ENCODE measurements around the gene YAE1. TPM values are rescaled to one million over a fixed set of nuclear protein-coding genes. Genes with fewer than 3 reads are reported as not detected.

Gene YAE1
- polyA plus RNA-seq, 1 of the 3 experiments (the other 2 are of a cell fraction): 30.7 TPM

DNA sequence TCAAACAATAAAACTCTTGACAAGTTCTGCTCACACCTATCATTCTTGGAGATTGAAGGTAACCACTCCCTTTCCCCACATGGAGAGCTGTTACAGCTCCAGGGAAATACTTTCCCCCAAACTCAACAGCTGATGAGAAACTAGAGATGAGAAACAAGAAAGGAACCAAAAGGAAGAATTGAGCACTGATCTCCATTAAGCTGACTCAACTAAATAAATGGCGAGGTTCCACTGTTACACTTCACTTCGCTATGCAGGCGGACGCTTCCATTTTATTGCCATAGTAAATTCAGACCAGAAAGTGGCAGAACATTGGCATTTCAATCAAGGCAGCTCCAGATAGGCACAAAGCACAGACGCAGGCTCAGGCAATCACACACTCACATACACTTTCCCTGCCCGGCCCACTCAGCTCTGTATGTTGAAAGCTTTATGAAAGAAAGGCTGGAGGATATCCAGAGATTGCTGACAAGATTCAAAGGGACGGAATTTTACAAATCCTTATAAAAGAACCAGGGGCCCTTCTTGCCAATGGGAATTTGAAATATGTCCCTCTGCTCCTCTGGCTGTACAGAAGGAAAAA, 11.5 kb upstream of the YAE1 start:
- no peaks in the 10 kb centered on the region for H3K9me2 ChIP-seq
- no peak overlapping the region for H3K4me2 ChIP-seq
- WGBS (ENCODE audit: low lambda C conversion rate): 69% methylated on average over 7 of the region's 7 CpGs
- no peak for DNase-seq
- H3K36me3 ChIP-seq (replicated peaks in 1 of 2; ENCODE audit: control insufficient read depth in 1 of 2, insufficient read depth in 2 of 2, low read length in 1 of 2): no peaks in the 10 kb centered on the region
- H3F3A ChIP-seq (replicated peaks; ENCODE audit: insufficient read depth): no peaks in the 10 kb centered on the region
- no peaks in the 10 kb centered on the region; the same call in 1 of the 2 replicates for H3K27me3 ChIP-seq (ENCODE audit: insufficient read depth)
- H3K9me3 ChIP-seq: no peaks in the 10 kb centered on the region
- no peaks in the 10 kb centered on the region for H3K79me2 ChIP-seq (ENCODE audit: insufficient read depth)
- no peak overlapping the region for H3K27ac ChIP-seq (ENCODE audit: low read depth in 2 of 2, low read length in 1 of 2)
- CTCF ChIA-PET: interaction anchor here (0.7 to 1.7 kb wide), 5 partner anchors 9 to 192 kb away, joined by 3 to 6 read pairs (median 3); no protein-coding TSS in a partner anchor
- H3K4me1 ChIP-seq (ENCODE audit: control insufficient read depth in 1 of 2, insufficient read depth in 2 of 2, low read depth in 1 of 2, low read length in 1 of 2): no peaks in the 10 kb centered on the region
- POLR2A ChIA-PET: no interaction called here
- TF ChIP-seq, protein P1, sequence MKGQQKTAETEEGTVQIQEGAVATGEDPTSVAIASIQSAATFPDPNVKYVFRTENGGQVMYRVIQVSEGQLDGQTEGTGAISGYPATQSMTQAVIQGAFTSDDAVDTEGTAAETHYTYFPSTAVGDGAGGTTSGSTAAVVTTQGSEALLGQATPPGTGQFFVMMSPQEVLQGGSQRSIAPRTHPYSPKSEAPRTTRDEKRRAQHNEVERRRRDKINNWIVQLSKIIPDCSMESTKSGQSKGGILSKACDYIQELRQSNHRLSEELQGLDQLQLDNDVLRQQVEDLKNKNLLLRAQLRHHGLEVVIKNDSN (IDR thresholded peaks at IDR 0.05; ENCODE audit: borderline replicate concordance, low read depth): no peak
- TF ChIP-seq RXRA (IDR thresholded peaks at IDR 0.05; ENCODE audit: borderline replicate concordance, low read depth) (no peak), RCOR1 (IDR thresholded peaks at IDR 0.05; ENCODE audit: low read length) (no peak), ELF1 (IDR thresholded peaks at IDR 0.05) (no peak), GATA2 (CRISPR knock-in tag; IDR thresholded peaks at IDR 0.05) (no peak), POLR2AphosphoS5 (IDR thresholded peaks at IDR 0.05; ENCODE audit: low read depth, low read length) (no peak), YY1 (IDR thresholded peaks at IDR 0.05; ENCODE audit: low read depth) (no peak), EP300 (IDR thresholded peaks at IDR 0.05; ENCODE audit: borderline replicate concordance in 1 of 2, low read depth in 1 of 2, low read length in 1 of 2) (no peak), NFIC (IDR thresholded peaks at IDR 0.05; ENCODE audit: borderline replicate concordance) (no peak), SMC3 (IDR thresholded peaks at IDR 0.05; ENCODE audit: low read depth, low read length) (no peak), RAD21 (IDR thresholded peaks at IDR 0.05; ENCODE audit: low read length) (no peak), RFX5 (IDR thresholded peaks at IDR 0.05; ENCODE audit: low read length) (no peak), EZH2phosphoT487 (IDR thresholded peaks at IDR 0.05; ENCODE audit: borderline replicate concordance, low read depth) (no peak), CHD2 (IDR thresholded peaks at IDR 0.05; ENCODE audit: low read length, partially characterized antibody) (no peak), SIN3A (IDR thresholded peaks at IDR 0.05; ENCODE audit: borderline replicate concordance, low read depth, low read length) (no peak)
- TF ChIP-seq, protein P2, sequence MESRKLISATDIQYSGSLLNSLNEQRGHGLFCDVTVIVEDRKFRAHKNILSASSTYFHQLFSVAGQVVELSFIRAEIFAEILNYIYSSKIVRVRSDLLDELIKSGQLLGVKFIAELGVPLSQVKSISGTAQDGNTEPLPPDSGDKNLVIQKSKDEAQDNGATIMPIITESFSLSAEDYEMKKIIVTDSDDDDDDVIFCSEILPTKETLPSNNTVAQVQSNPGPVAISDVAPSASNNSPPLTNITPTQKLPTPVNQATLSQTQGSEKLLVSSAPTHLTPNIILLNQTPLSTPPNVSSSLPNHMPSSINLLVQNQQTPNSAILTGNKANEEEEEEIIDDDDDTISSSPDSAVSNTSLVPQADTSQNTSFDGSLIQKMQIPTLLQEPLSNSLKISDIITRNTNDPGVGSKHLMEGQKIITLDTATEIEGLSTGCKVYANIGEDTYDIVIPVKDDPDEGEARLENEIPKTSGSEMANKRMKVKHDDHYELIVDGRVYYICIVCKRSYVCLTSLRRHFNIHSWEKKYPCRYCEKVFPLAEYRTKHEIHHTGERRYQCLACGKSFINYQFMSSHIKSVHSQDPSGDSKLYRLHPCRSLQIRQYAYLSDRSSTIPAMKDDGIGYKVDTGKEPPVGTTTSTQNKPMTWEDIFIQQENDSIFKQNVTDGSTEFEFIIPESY (IDR thresholded peaks at IDR 0.05; ENCODE audit: borderline replicate concordance, low read depth): no peak
- TF ChIP-seq, protein P3, sequence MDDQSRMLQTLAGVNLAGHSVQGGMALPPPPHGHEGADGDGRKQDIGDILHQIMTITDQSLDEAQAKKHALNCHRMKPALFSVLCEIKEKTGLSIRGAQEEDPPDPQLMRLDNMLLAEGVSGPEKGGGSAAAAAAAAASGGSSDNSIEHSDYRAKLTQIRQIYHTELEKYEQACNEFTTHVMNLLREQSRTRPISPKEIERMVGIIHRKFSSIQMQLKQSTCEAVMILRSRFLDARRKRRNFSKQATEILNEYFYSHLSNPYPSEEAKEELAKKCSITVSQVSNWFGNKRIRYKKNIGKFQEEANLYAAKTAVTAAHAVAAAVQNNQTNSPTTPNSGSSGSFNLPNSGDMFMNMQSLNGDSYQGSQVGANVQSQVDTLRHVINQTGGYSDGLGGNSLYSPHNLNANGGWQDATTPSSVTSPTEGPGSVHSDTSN (IDR thresholded peaks at IDR 0.05): no peak
- H4K20me1 ChIP-seq (ENCODE audit: insufficient read depth): no peaks in the 10 kb centered on the region
- H3K9ac ChIP-seq: no peak overlapping the region
- H3K4me3 ChIP-seq (ENCODE audit: low read depth in 2 of 2, low read length in 1 of 2): no peak overlapping the region
- no peak overlapping the region for H2AFZ ChIP-seq (ENCODE audit: low read depth)

All from SK-N-SH (cell line).